SK-N-SH (cell line): ENCODE data around the gene ZNF426.

Experiments
- CTCF ChIP-seq: fragments of 200-600 bp; sonication (generic); IDR thresholded peaks from 2 replicates; pipeline ENCODE4 v1.6.1; 2017; ENCODE audit warnings: antibody characterized with exemption, mild to moderate bottlenecking, moderate library complexity
- EP300 ChIP-seq, 2 experiments: IDR thresholded peaks; 2 replicates each; pipeline versions ENCODE4 v1.4.0 to v1.6.1; 2012; ENCODE audit warnings: borderline replicate concordance in 1 of 2, low read depth in 1 of 2, low read length in 1 of 2
- MAX ChIP-seq: IDR thresholded peaks from 2 replicates; pipeline ENCODE4 v1.4.0; 2012; ENCODE audit warnings: low read depth
- POLR2AphosphoS5 ChIP-seq: IDR thresholded peaks from 2 replicates; pipeline ENCODE4 v1.6.1; 2012; ENCODE audit warnings: low read depth, low read length
- REST ChIP-seq: IDR thresholded peaks from 2 replicates; pipeline ENCODE4 v1.6.1; 2012; ENCODE audit warnings: mild to moderate bottlenecking, low read depth, low read length, moderate library complexity
- RFX5 ChIP-seq: IDR thresholded peaks from 2 replicates; pipeline ENCODE4 v1.6.1; 2012; ENCODE audit warnings: mild to moderate bottlenecking, improper control_type of control experiment, low read length
- USF1 ChIP-seq: IDR thresholded peaks from 2 replicates; pipeline ENCODE4 v1.4.0; 2012; ENCODE audit warnings: low read depth, borderline replicate concordance
- YY1 ChIP-seq: IDR thresholded peaks from 2 replicates; pipeline ENCODE4 v1.4.0; 2012; ENCODE audit warnings: low read depth, mild to moderate bottlenecking

- TF ChIP-seq POLR2AphosphoS5 (no peak), CTCF (no peak), REST (no peak), RFX5 (no peak), YY1 (no peak), USF1 (0 out of 2 replicates have a peak, but pooled peaks have one; percentile 7), MAX (no peak), EP300 (IDR thresholded peaks at IDR 0.05; ENCODE audit: borderline replicate concordance in 1 of 2, low read depth in 1 of 2, low read length in 1 of 2) (no peak)
These were observed 9.6 kb downstream of the ZNF426 start for GRCh38 chr19:9528757-9529336.
